Right lobe of liver (tissue), 6 donors: Measurements from ENCODE around the gene FABP7. TPM values are rescaled to one million over a fixed set of nuclear protein-coding genes. Genes with fewer than 3 reads are reported as not detected.

Source experiments
- ATAC-seq, 4 donors: fragments of 200-7000 bp; cut with Tn5 transposase; one replicate each; pipeline ENCODE4 v1.9.1; 2020; ENCODE audit warnings: mild to moderate bottlenecking in 4 of 4, moderate library complexity in 4 of 4
- DNase-seq, 3 donors: peaks; one replicate each; pipeline ENCODE4 v3.0.0-alpha.2; 2020
- H3K27ac ChIP-seq, 3 donors: fragments of 200-600 bp; one replicate each; pipeline ENCODE4 v1.8.0; 2022
- H3K27me3 ChIP-seq, 2 donors: fragments of 200-600 bp; one replicate each; pipeline ENCODE4 v1.8.0; 2022
- H3K36me3 ChIP-seq, 4 donors: fragments of 200-600 bp; sonication (generic) in 1 of 4; one replicate each; pipeline versions ENCODE4 v1.5.1 to v1.8.0; 2017 to 2022; ENCODE audit warnings: control low read depth in 1 of 4
- H3K4me1 ChIP-seq, 4 donors: fragments of 200-600 bp; sonication (generic) in 1 of 4; one replicate each; pipeline versions ENCODE4 v1.5.1 to v1.8.0; 2017 to 2022; ENCODE audit warnings: control low read depth in 1 of 4
- H3K4me3 ChIP-seq, 3 donors: fragments of 200-600 bp; one replicate each; pipeline ENCODE4 v1.8.0; 2022
- H3K9me3 ChIP-seq, 4 donors: fragments of 200-600 bp; sonication (generic) in 1 of 4; one replicate each; pipeline versions ENCODE4 v1.5.1 to v1.8.0; 2017 to 2022; ENCODE audit warnings: control low read depth in 1 of 4
- POLR2A ChIP-seq: fragments of 450-650 bp; IDR thresholded peaks from one replicate; pipeline ENCODE4 v1.6.1; 2017; ENCODE audit warnings: antibody characterized with exemption, mild to moderate bottlenecking
- WGBS: methylation state at CpG from one replicate; pipeline ENCODE4 v1.1.6; 2018; ENCODE audit warnings: low coverage, low lambda C conversion rate; ENCODE audit not compliant: insufficient coverage; ENCODE audit errors: missing lambda C conversion rate; 5-methylcytosine and 5-hydroxymethylcytosine counted together
- intact Hi-C, 2 donors: fragments of 100-400 bp; cut with DNase I; formaldehyde crosslinking; loops; one replicate each; pipeline versions ENCODE4 v1.11.2 to v1.14.1; 2022
- total RNA-seq, 6 experiments: library from RNA; depleted of rRNA in 2 of 6; stranded (reverse); fragments of >200 nt in 2 of 6; fragmentation: NEBNext Ultra II Directional in 3 of 6; extraction: Animal tissue kit (Norgen Biotek cat#: 25700) in 3 of 6; gene quantifications; one replicate each; pipeline versions ENCODE4 v1.1.0 to v1.2.4, GENCODE V29; 2016 to 2023
- TF ChIP-seq, protein P1 (sequence below), 4 donors: fragments of 200-600 bp in 3 of 4; fragments of 450-650 bp in 1 of 4; IDR thresholded peaks; one replicate each; pipeline versions ENCODE4 v1.5.1 to v1.8.0; 2016 to 2022; ENCODE audit warnings: antibody characterized with exemption in 4 of 4, mild to moderate bottlenecking in 2 of 4
- donor health status: DM: no; HTN: yes; CAD: no.
- donor health status: DM: no; HTN: no; CAD: no.
- donor health status: DM: no; HTN: no; CAD: no.
- donor health status: DM: no; HTN: yes; CAD: no.
- donor health status: DM: no; HTN: yes; CAD: no.

The FABP7 gene
- total RNA-seq, 6 experiments from 2014 or later, result not detected

DNA sequence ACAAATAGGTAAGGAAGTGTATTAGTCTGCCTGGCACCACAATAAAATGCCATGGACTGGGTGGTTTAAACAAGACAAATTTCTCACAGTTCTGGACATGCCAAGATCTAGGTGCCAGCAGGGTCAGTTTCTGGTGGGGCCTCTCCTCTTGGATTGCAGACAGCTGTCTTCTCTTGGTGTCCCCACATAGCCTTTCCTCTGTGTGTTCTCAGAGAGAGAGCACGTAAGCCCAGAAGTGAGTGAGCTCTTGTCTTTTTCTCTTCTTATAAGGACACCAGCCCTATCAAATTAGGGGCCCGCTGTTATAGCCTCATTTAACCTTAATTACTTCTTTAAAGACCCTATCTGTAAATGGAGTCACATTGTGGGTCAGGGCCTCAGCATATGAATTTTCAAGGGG lies 37.8 kb downstream of the FABP7 start:
- Histone ChIP-seq H3K27me3 (no peaks in the 10 kb centered on the region), H3K4me3 (no peak overlapping the region), H3K36me3 (no peaks in the 10 kb centered on the region), H3K4me1 (no peaks in the 10 kb centered on the region), H3K27ac (no peak overlapping the region), H3K9me3 (no peaks in the 10 kb centered on the region)
- DNase-seq (no peak), ATAC-seq (no peak)
- WGBS, result 60% methylated on average over 2 of the region's 2 CpGs
- intact Hi-C loops, result no loop called here
- TF ChIP-seq POLR2A, result no peak
- TF ChIP-seq, protein P1, sequence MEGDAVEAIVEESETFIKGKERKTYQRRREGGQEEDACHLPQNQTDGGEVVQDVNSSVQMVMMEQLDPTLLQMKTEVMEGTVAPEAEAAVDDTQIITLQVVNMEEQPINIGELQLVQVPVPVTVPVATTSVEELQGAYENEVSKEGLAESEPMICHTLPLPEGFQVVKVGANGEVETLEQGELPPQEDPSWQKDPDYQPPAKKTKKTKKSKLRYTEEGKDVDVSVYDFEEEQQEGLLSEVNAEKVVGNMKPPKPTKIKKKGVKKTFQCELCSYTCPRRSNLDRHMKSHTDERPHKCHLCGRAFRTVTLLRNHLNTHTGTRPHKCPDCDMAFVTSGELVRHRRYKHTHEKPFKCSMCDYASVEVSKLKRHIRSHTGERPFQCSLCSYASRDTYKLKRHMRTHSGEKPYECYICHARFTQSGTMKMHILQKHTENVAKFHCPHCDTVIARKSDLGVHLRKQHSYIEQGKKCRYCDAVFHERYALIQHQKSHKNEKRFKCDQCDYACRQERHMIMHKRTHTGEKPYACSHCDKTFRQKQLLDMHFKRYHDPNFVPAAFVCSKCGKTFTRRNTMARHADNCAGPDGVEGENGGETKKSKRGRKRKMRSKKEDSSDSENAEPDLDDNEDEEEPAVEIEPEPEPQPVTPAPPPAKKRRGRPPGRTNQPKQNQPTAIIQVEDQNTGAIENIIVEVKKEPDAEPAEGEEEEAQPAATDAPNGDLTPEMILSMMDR (IDR thresholded peaks at IDR 0.05), result no peak

DNA sequence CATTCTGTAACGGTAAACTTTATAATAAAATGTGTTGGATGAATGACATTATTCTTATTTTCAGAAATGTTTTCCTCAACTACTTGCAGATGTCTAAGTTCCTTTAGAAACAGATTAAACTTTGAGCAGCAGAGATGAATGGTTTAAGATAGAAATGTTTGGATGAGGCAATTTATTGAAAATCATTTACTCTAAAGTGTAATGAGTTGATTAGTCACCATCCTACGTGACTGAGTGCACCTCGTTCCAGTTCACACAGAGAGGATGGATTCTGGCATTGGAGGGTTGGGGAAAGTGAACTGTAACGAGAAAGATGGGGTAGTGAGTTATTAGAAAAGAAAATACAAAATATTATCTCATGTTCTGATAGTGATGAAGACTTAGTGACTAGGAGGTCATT lies 38.2 kb downstream of the FABP7 start:
- Histone ChIP-seq H3K9me3 (no peaks in the 10 kb centered on the region), H3K4me3 (no peak overlapping the region), H3K27me3 (no peaks in the 10 kb centered on the region), H3K4me1 (no peaks in the 10 kb centered on the region), H3K36me3 (no peaks in the 10 kb centered on the region), H3K27ac (no peak overlapping the region)
- peak in 1 of 4 donors; percentile 74 for ATAC-seq
- no peak for DNase-seq
- WGBS, result 52% methylated on average over 4 of the region's 4 CpGs
- TF ChIP-seq POLR2A, result no peak
- TF ChIP-seq, protein P1 (IDR thresholded peaks at IDR 0.05), result no peak
- intact Hi-C loops, result no loop called here

DNA sequence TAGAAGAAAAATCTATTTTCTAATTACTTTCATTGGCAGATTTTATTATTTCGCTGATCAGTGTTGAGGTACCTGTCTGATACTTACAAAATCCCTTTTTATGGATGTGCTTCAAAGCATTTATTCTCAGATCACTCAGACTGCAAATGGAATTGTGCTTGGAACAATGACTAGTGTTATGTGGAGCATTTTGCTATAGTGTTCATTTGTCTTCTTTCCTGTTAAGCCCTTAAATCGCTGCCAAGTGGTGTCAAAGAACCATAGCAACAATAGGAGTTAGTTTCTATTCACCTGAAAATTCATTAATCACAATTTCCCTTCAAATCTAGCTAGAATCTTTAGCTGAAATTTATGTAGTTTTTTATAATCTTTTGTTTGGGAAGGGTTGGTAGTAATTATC lies 39.4 kb downstream of the FABP7 start:
- ATAC-seq (no peak), DNase-seq (no peak)
- intact Hi-C loops, result no loop called here
- Histone ChIP-seq H3K27me3 (no peaks in the 10 kb centered on the region), H3K36me3 (no peaks in the 10 kb centered on the region), H3K4me3 (no peak overlapping the region), H3K4me1 (no peaks in the 10 kb centered on the region), H3K27ac (no peak overlapping the region), H3K9me3 (no peaks in the 10 kb centered on the region)
- no peak for TF ChIP-seq POLR2A
- TF ChIP-seq, protein P1 (IDR thresholded peaks at IDR 0.05), result no peak
- WGBS, result 69% methylated on average over 2 of the region's 2 CpGs

DNA sequence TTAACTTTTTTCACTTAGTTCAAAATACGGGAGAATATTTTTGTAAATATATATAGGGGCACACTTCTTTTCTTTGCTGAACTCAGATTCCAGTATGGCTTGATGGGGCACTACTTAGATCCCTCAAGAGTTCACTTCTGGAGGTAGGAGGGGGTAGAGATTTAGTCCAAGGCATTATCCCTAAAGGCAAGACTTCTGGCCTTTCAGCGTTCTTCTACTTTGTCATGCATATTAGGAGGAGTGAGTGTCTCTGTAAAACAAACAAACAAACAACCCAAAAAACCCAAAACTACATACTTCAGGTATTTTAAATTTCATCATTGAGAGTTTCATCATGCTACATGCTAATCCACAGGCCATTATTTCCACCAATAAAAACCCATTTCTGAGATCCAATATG lies 41.6 kb downstream of the FABP7 start:
- ATAC-seq, result no peak
- intact Hi-C loops, result no loop called here
- WGBS, result 82% methylated on average over 2 of the region's 2 CpGs

More for the DNA sequence above, 41.6 kb downstream of the FABP7 start:
- no peak for DNase-seq
- Histone ChIP-seq H3K27me3 (no peaks in the 10 kb centered on the region), H3K9me3 (no peaks in the 10 kb centered on the region), H3K4me3 (no peak overlapping the region), H3K36me3 (no peaks in the 10 kb centered on the region), H3K27ac (no peak overlapping the region), H3K4me1 (no peaks in the 10 kb centered on the region)
- TF ChIP-seq, protein P1 (IDR thresholded peaks at IDR 0.05), result no peak
- TF ChIP-seq POLR2A, result no peak
